GM12878 (cell line): ENCODE data around the gene SEPTIN1. TPM values are rescaled to one million over a fixed set of nuclear protein-coding genes. Genes with fewer than 3 reads are reported as not detected.

Experiments
- ATF7 ChIP-seq: fragments of 450-650 bp; IDR thresholded peaks from 2 replicates; pipeline ENCODE4 v1.6.1; 2016; ENCODE audit warnings: low read depth, mild to moderate bottlenecking
- BRCA1 ChIP-seq: IDR thresholded peaks from 2 replicates; pipeline ENCODE4 v1.6.1; 2011; ENCODE audit warnings: low read depth, low read length, improper control_type of control experiment
- E2F4 ChIP-seq: IDR thresholded peaks from 2 replicates; pipeline ENCODE4 v1.6.1; 2012; ENCODE audit warnings: low read depth, low read length, improper control_type of control experiment
- EP300 ChIP-seq, 2 experiments: fragments of 150-350 bp in 1 of 2; IDR thresholded peaks; 2 replicates each; pipeline ENCODE4 v1.6.1; 2011 to 2012; ENCODE audit warnings: low read depth in 2 of 2, low read length in 2 of 2, borderline replicate concordance in 1 of 2, improper control_type of control experiment in 1 of 2, inconsistent platforms in 1 of 2; ENCODE audit not compliant: control insufficient read depth in 1 of 2
- FOXM1 ChIP-seq: IDR thresholded peaks from 2 replicates; pipeline ENCODE4 v1.6.1; 2012; ENCODE audit warnings: low read depth, mild to moderate bottlenecking, inconsistent platforms, low read length, moderate library complexity
- HCFC1 ChIP-seq: fragments of 150-350 bp; IDR thresholded peaks from 2 replicates; pipeline ENCODE4 v1.6.1; 2014; ENCODE audit warnings: low read length
- IRF4 ChIP-seq: IDR thresholded peaks from 2 replicates; pipeline ENCODE4 v1.6.1; 2011; ENCODE audit warnings: low read depth, low read length
- IRF5 ChIP-seq: fragments of 450-650 bp; IDR thresholded peaks from 2 replicates; pipeline ENCODE4 v1.6.1; 2017; ENCODE audit warnings: borderline replicate concordance
- NFIC ChIP-seq: IDR thresholded peaks from 2 replicates; pipeline ENCODE4 v1.6.1; 2012; ENCODE audit warnings: low read depth, mild to moderate bottlenecking, inconsistent platforms, low read length, moderate library complexity
- NR2F1 ChIP-seq: fragments of 450-650 bp; conservative IDR thresholded peaks from 2 replicates; pipeline ENCODE4 v1.6.1; 2017; ENCODE audit warnings: mild to moderate bottlenecking
- RB1 ChIP-seq: fragments of 450-650 bp; formaldehyde crosslinking; IDR thresholded peaks from 2 replicates; pipeline ENCODE4 v1.6.1; 2017; ENCODE audit warnings: mild to moderate bottlenecking, borderline replicate concordance
- SIX5 ChIP-seq: IDR thresholded peaks from 2 replicates; pipeline ENCODE4 v1.6.1; 2011; ENCODE audit warnings: mild to moderate bottlenecking, low read depth, low read length, moderate library complexity; ENCODE audit not compliant: severe bottlenecking
- SMC3 ChIP-seq: IDR thresholded peaks from 2 replicates; pipeline ENCODE4 v1.6.1; 2011; ENCODE audit warnings: low read length, improper control_type of control experiment, borderline replicate concordance
- SUPT20H ChIP-seq: IDR thresholded peaks from 2 replicates; pipeline ENCODE4 v1.6.1; 2011; ENCODE audit warnings: low read depth, mild to moderate bottlenecking, low read length, moderate library complexity, borderline replicate concordance; ENCODE audit not compliant: control insufficient read depth
- WRNIP1 ChIP-seq: IDR thresholded peaks from 2 replicates; pipeline ENCODE4 v1.6.1; 2011; ENCODE audit warnings: low read depth, low read length, improper control_type of control experiment, borderline replicate concordance
- YY1 ChIP-seq: IDR thresholded peaks from 2 replicates; pipeline ENCODE4 v1.6.1; 2011; ENCODE audit warnings: low read depth, mild to moderate bottlenecking, low read length
- ZBED1 ChIP-seq: IDR thresholded peaks from 2 replicates; pipeline ENCODE4 v1.6.1; 2016; ENCODE audit warnings: borderline replicate concordance
- ZBTB33 ChIP-seq: fragments of 450-650 bp; IDR thresholded peaks from 2 replicates; pipeline ENCODE4 v1.6.1; 2017; ENCODE audit warnings: mild to moderate bottlenecking
- polyA plus RNA-seq, 11 experiments: library from polyadenylated mRNA; depleted of rRNA in 4 of 11; unstranded in 6 of 11; stranded (reverse) in 5 of 11; fragments of >200 nt; fragmentation: Nextera tagmentation in 4 of 11; fragmentation: Illumina TruSeq in 1 of 11; extraction: Ambion mirVana in 4 of 11; extraction: Trizol in 1 of 11; gene quantifications; 1 replicate in 1 of 11; 2 replicates in 10 of 11; pipeline versions ENCODE4 v1.2.1 to v1.2.3, GENCODE V29; 2011 to 2016; ENCODE audit warnings: inconsistent platforms in 2 of 11, missing spikeins in 2 of 11, low read depth in 1 of 11
- total RNA-seq, 4 experiments: library from RNA; depleted of rRNA in 3 of 4; stranded (reverse); fragments of >200 nt in 3 of 4; fragmentation: Illumina TruSeq in 1 of 4; extraction: Trizol in 1 of 4; gene quantifications; 2 replicates each; pipeline versions ENCODE4 v1.2.1 to v1.2.3, GENCODE V29; 2013 to 2021

The SEPTIN1 gene
- total and polyA plus RNA-seq, 10 of the 15 experiments (the other 5 are each of a cell fraction or from before 2014, with no cell fraction given): 2.8 to 153 (median 94.1) TPM

- no peak for TF ChIP-seq BRCA1
- no peak for TF ChIP-seq SUPT20H
- TF ChIP-seq IRF4: peak; percentile 64; the same call in 1 of the 2 replicates
- TF ChIP-seq ATF7: peak; percentile 96
- no peak for TF ChIP-seq IRF5
- no peak; the same call in 1 of the 2 replicates for TF ChIP-seq SMC3
- no peak for TF ChIP-seq ZBTB33
- TF ChIP-seq E2F4: no peak
- no peak for TF ChIP-seq SIX5
- peak; percentile 15; the same call in 1 of the 2 replicates for TF ChIP-seq RB1
- TF ChIP-seq HCFC1: no peak
- no peak for TF ChIP-seq WRNIP1
- TF ChIP-seq FOXM1: peak; percentile 87
- no peak for TF ChIP-seq YY1
- peak; percentile 93 for TF ChIP-seq NR2F1
- peak; percentile 87 for TF ChIP-seq ZBED1
- TF ChIP-seq NFIC: peak; percentile 87
- peak; percentile 80 to 96 for TF ChIP-seq EP300 (IDR thresholded peaks at IDR 0.05; ENCODE audit: borderline replicate concordance in 1 of 2, control insufficient read depth in 1 of 2, low read depth in 2 of 2, low read length in 2 of 2)
- TF ChIP-seq, all 136 proteins: peak for 64
These were observed 32.1 kb downstream of the SEPTIN1 start (continued) for GRCh38 chr16:30350134-30350871.
